GM12891 (cell line): ENCODE data around the gene IFI30.

Experiments
- POLR2AphosphoS5 ChIP-seq: IDR thresholded peaks from 2 replicates; pipeline ENCODE4 v1.6.1; 2011; ENCODE audit warnings: low read depth, low read length, control low read depth
- TAF1 ChIP-seq: IDR thresholded peaks from 2 replicates; pipeline ENCODE4 v1.6.1; 2011; ENCODE audit warnings: low read depth, low read length, control low read depth

DNA sequence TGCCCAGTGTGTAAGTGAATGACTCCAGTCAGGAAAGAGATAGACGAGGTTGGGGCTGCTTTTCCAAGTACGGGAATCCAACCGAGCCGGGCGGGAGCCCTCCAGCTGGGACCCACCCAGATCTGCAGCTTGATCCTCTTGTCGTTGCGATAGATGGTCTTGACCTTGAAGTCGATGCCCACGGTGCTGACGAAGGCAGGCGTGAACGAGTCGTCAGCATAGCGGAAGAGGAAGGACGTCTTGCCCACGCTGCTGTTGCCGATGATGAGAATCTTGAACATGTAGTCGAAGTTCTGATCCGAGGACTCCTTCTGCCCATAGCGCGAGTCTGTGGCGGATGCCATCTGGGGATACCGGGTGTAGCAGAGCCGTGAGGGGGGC, 28.8 kb downstream of the IFI30 start:
- no peak for TF ChIP-seq POLR2AphosphoS5
- TF ChIP-seq TAF1: no peak
